Heart right ventricle (tissue), 16 donors: Measurements from ENCODE around the gene BPHL. TPM values are rescaled to one million over a fixed set of nuclear protein-coding genes. Genes with fewer than 3 reads are reported as not detected.

Experiments
- ATAC-seq, 8 donors: fragments of 200-7000 bp; cut with Tn5 transposase; one replicate each; pipeline ENCODE4 v1.9.1; 2020; ENCODE audit warnings: mild to moderate bottlenecking in 8 of 8, moderate library complexity in 8 of 8, moderate number of reproducible peaks in 1 of 8
- DNase-seq, 2 donors: peaks; one replicate each; pipeline ENCODE4 v3.0.0-alpha.2; 2020
- H3K27ac ChIP-seq, 10 donors: fragments of 200-600 bp; sonication (generic) in 2 of 10; one replicate each; pipeline versions ENCODE4 v1.5.0 to v1.8.0; 2020 to 2022; ENCODE audit warnings: mild to moderate bottlenecking in 3 of 10
- H3K27me3 ChIP-seq, 7 donors: fragments of 200-600 bp; one replicate each; pipeline ENCODE4 v1.8.0; 2021 to 2022; ENCODE audit warnings: mild to moderate bottlenecking in 2 of 7
- H3K36me3 ChIP-seq, 9 donors: fragments of 200-600 bp; sonication (generic) in 1 of 9; one replicate each; pipeline versions ENCODE4 v1.5.0 to v1.8.0; 2020 to 2022; ENCODE audit warnings: mild to moderate bottlenecking in 2 of 9
- H3K4me1 ChIP-seq, 9 donors: fragments of 200-600 bp; sonication (generic) in 1 of 9; one replicate each; pipeline versions ENCODE4 v1.5.0 to v1.8.0; 2020 to 2022; ENCODE audit warnings: mild to moderate bottlenecking in 4 of 9
- H3K4me3 ChIP-seq, 10 donors: fragments of 200-600 bp; sonication (generic) in 2 of 10; one replicate each; pipeline versions ENCODE4 v1.5.0 to v1.8.0; 2020 to 2022; ENCODE audit warnings: mild to moderate bottlenecking in 7 of 10, moderate library complexity in 2 of 10
- H3K9me3 ChIP-seq, 11 donors: fragments of 200-600 bp in 10 of 11; sonication (generic) in 2 of 11; one replicate each; pipeline versions ENCODE4 v1.5.0 to v1.8.0; 2013 to 2022; ENCODE audit warnings: mild to moderate bottlenecking in 2 of 11, control low read depth in 1 of 11, moderate library complexity in 1 of 11
- CTCF ChIP-seq, 9 donors: fragments of 200-600 bp; sonication (generic) in 2 of 9; IDR thresholded peaks; one replicate each; pipeline versions ENCODE4 v1.5.0 to v1.8.0; 2021 to 2022; ENCODE audit warnings: antibody characterized with exemption in 9 of 9, mild to moderate bottlenecking in 5 of 9, moderate library complexity in 1 of 9
- WGBS, 2 donors: extraction: QIAGEN DNeasy Blood & Tissue Kit; methylation state at CpG; one replicate each; pipeline ENCODE4 v1.1.7; 2013; ENCODE audit warnings: inconsistent platforms in 1 of 2; 5-methylcytosine and 5-hydroxymethylcytosine counted together
- intact Hi-C, 10 donors: fragments of 100-400 bp; cut with DNase I; formaldehyde crosslinking; loops; one replicate each; pipeline versions ENCODE4 v1.11.1 to v1.14.2; 2022
- polyA plus RNA-seq, 2 donors: library from polyadenylated mRNA; stranded (reverse); fragments of 200-250 nt; gene quantifications; one replicate each; pipeline ENCODE4 v1.2.3, GENCODE V29; 2013
- total RNA-seq, 10 donors: library from RNA; stranded (reverse); fragmentation: NEBNext Ultra II Directional in 3 of 10; extraction: Animal tissue kit (Norgen Biotek cat#: 25700) in 3 of 10; gene quantifications; one replicate each; pipeline versions ENCODE4 v1.2.1 to v1.2.4, GENCODE V29; 2021 to 2023
- donor health status: Arrhythmogenic right ventricular cardiomyopathy.
- donor health status: ischemic (EF 13 %, LVEDD 7.1; RV severe dilation, severe dysfunction).
- donor health status: healthy with polysubstance abuse.
- donor health status: DM: no; HTN: yes; CAD: no.
- donor health status: DM: no; HTN: no; CAD: no.
- donor health status: ischemic (EF 25% LVEDD 6.9; RV normal size, moderate dysfunction).
- donor health status: ischemic (EF 25% LVEDD 5.7; RV mildly dilated, moderate dysfunction).
- donor health status: healthy.
- donor health status: DM: yes; HTN: yes; CAD: no.
- donor health status: Ischemic cardiomyopathy.
- donor health status: ischemic (EF 35%, LVEDD 5.7; RV mildly dilated, moderate dysfunction).
- donor health status: nonischemic (EF 11% LVEDD 7.7; RV severe dilation, severe dysfunction).
- donor health status: DM: yes; HTN: yes; CAD: no.
- donor health status: PGD.
- donor health status: ischemic (EF 29% LVEDD 5.4; RV normal size, mild dysfunction).
- donor health status: nonischemic (EF 23%, LVEDD 6.1; RV moderate dilation, normal function).

Gene BPHL
- total and polyA plus RNA-seq, 12 donors: 5.3 to 44.4 (median 21.0) TPM

- ATAC-seq: no peak
- H3K4me3 ChIP-seq: no peak overlapping the region
- DNase-seq: no peak
- H3K9me3 ChIP-seq: peaks cover 0 to 21% (median 0%) of the 10 kb centered on the region in 11 donors
- no peak overlapping the region for H3K27ac ChIP-seq
- no peaks in the 10 kb centered on the region for H3K4me1 ChIP-seq
- no peaks in the 10 kb centered on the region for H3K36me3 ChIP-seq
- peaks cover 0 to 8% (median 0%) of the 10 kb centered on the region in 7 donors for H3K27me3 ChIP-seq
- TF ChIP-seq CTCF (IDR thresholded peaks at IDR 0.05): no peak
- intact Hi-C loops: no loop called here
Measured at GRCh38 chr6:3200682-3201081, 82.2 kb downstream of the BPHL start.

- no peak overlapping the region for H3K27ac ChIP-seq
- no peak for DNase-seq
- no peaks in the 10 kb centered on the region for H3K4me1 ChIP-seq
- peaks cover 0 to 21% (median 0%) of the 10 kb centered on the region in 11 donors for H3K9me3 ChIP-seq
- H3K36me3 ChIP-seq: no peaks in the 10 kb centered on the region
- intact Hi-C loops: no loop called here
- WGBS, 2 donors: 92 to 95% methylated on average over 2 of the region's 2 CpGs
- no peak for ATAC-seq
- TF ChIP-seq CTCF (IDR thresholded peaks at IDR 0.05): no peak
- H3K4me3 ChIP-seq: no peak overlapping the region
- H3K27me3 ChIP-seq: peaks cover 0 to 8% (median 0%) of the 10 kb centered on the region in 7 donors
Measured at GRCh38 chr6:3201388-3201787, 82.9 kb downstream of the BPHL start.

Other genes with a start within 250 kb of the BPHL start
- 10 to 100 TPM in 1 of 10 donors, 1 to 10 TPM in 9; 3.6 to 10.9 (median 4.8) TPM for gene SERPINB9, start 215.4 kb upstream of the BPHL start, total RNA-seq
- gene SERPINB9, start 215.4 kb upstream of the BPHL start, polyA plus RNA-seq: 1 to 10 TPM; 2.2 to 3.8 TPM
- gene SERPINB6, start 147.1 kb upstream of the BPHL start, total RNA-seq: 100 to 1,000 TPM; 163 to 261 (median 183) TPM
- 100 to 1,000 TPM; 138 to 153 TPM for gene SERPINB6, start 147.1 kb upstream of the BPHL start, polyA plus RNA-seq
- gene NQO2, start 118.8 kb upstream of the BPHL start, total RNA-seq: 10 to 100 TPM; 29.5 to 88.4 (median 48.2) TPM
- 100 to 1,000 TPM in 1 of 2 donors, 10 to 100 TPM in 1; 52.3 to 107 TPM for gene NQO2, start 118.8 kb upstream of the BPHL start, polyA plus RNA-seq
- gene RIPK1, start 50.2 kb upstream of the BPHL start, total RNA-seq: 10 to 100 TPM in 2 of 10 donors, 1 to 10 TPM in 8; 5.1 to 12.2 (median 6.4) TPM
- 10 to 100 TPM in 1 of 2 donors, 1 to 10 TPM in 1; 6.1 to 12.9 TPM for gene RIPK1, start 50.2 kb upstream of the BPHL start, polyA plus RNA-seq
- 10 to 100 TPM in 9 of 10 donors, 1 to 10 TPM in 1; 7.0 to 49.6 (median 17.5) TPM for gene TUBB2A, start 38.8 kb downstream of the BPHL start, total RNA-seq
- 10 to 100 TPM; 10.2 to 59.3 TPM for gene TUBB2A, start 38.8 kb downstream of the BPHL start, polyA plus RNA-seq
- 1 to 10 TPM in 5 of 10 donors, under 1 TPM in 5; 0.28 to 3.6 (median 0.94) TPM for gene TUBB2B, start 108.9 kb downstream of the BPHL start, total RNA-seq
- gene TUBB2B, start 108.9 kb downstream of the BPHL start, polyA plus RNA-seq: 1 to 10 TPM in 1 of 2 donors, under 1 TPM in 1; 0.59 to 3.4 TPM
- 10 to 100 TPM in 5 of 10 donors, 1 to 10 TPM in 5; 8.1 to 10.8 (median 10.0) TPM for gene PSMG4, start 140.2 kb downstream of the BPHL start, total RNA-seq
- 10 to 100 TPM; 14.0 to 38.6 TPM for gene PSMG4, start 140.2 kb downstream of the BPHL start, polyA plus RNA-seq